ENCODE measurements around the gene ATOH8.

ATOH8 gene

DNA sequence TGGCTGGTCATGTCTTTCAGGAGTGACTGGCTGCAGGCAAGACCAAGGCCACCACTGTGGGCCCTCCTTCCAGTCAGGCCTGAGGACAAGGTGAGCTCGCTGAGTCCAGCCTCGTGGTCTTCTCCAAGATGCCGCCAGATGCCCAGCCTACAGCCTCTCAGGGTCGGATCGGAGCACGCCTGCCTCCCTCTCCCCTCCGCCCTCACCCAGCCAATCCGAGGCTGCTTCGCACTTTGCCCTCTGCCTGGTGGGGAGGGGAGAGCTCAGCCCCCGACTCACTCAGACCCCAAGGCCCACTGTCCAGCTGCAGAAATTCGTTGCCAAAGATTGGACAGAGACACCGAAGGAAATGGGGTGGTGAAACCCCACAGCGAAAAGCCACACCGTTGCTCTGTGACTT is 33.1 kb downstream of the ATOH8 start:
- no peak for DNase-seq

DNA sequence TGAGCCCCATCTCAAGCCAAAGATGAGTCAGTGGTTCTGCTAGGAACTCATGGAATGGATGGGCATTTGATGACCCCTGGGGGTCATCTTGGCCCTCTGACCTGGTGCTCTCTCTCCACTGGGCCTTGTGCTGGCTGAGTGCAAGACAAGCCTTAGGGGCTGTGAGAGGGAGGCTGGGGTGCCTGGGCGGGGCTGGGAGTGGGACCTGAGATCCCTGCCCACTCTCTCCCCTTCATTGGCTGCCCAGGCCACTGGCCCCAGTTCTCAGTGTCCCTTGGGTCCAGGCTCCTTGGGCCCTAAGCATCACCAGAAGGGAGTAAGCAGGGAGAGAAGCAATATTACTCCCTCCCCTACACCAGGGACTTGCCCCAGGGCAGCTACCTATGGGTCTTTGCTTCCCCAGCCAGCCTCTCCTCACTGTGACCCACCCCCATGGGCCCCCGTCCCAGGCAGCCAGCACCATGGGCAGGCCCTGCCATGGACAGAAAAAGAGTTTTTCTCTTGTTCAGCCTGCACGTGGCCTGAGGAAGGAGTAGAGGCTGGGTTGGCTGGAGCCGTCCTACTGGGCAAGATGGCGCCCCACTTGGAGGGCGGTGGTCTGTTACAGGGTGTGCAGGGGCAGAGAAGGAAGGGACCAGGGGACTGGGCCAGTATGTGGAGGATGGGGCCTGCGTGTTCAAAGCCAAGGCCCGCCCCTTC is 33.6 kb downstream of the ATOH8 start:
- no peak for DNase-seq

DNA sequence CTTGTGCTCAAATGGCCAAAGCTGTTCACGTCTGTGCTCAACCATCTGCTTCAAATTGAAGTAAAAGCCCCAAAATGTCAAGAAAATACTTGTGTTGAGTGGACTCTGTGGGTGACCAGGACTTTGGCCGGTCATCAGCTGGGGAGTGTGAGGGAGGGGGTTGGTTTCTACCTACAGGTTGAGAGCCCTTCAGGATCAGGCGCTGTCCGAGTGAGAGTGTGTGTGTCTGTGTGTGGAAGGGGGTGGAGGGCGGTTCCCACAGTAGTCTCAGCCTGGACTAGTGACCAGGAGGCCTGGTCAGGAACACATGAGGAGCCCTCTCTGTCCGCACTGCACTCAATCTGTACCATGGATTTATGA is 34.2 kb downstream of the ATOH8 start:
- no peak for DNase-seq

DNA sequence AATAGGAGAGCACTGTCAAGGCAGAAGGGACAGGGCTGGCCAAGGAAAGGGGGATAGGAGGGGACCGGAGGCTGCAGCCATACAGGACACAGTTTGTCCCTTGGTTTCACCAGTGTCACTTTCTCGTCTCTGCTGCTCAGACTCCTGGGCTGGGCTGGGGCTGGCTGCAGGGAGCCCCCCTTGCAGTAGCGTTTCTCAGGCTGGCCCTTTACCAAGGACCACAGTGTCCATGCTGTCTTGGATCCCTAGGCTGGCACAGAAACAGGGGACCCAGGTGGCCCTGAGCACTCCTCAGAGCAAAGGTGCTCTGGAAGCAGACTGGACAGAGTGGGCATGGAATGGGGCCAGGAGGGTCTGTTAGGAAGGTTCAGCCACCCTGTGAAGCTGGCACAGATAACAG is 34.8 kb downstream of the ATOH8 start:
- DNase-seq, result no peak

DNA sequence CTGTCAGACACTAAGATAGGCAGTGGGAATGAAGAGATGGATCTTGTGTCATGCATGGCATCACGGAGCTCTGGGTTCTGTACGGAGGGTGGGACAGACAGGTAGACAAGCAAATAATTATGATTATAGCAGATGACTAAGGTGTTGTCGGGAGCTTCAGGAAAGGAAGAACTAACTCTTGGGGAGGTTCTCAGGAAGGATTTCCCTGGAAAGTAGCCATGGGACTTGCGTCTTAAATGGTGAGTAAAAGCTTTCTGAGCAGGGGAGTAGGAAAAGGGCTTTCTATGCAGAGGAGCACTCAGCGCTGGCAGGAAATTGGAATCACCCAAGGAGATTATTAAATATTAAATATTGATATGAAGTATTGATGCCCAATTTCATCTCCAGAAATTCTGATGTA is 35.5 kb downstream of the ATOH8 start:
- DNase-seq, result no peak

DNA sequence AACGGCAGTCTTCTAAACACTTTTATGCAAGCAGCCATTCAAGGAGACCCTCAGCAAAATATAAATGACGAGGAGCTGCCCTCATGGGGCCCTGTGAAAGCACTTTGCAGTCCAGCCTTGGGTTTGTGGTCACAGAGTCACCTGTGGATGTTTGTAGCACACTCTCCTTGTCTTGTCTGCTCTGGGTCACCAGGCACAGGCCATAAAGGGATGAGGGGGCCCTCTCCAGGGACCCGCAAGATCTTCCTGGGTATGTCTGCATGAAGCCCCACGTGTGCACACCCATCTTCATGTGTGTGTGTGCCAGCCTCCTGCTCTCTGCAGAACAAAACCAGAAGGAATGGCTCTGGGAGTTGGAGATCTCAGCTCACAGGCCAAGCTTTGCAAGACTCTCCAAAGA is 36.2 kb downstream of the ATOH8 start:
- DNase-seq, result no peak

DNA sequence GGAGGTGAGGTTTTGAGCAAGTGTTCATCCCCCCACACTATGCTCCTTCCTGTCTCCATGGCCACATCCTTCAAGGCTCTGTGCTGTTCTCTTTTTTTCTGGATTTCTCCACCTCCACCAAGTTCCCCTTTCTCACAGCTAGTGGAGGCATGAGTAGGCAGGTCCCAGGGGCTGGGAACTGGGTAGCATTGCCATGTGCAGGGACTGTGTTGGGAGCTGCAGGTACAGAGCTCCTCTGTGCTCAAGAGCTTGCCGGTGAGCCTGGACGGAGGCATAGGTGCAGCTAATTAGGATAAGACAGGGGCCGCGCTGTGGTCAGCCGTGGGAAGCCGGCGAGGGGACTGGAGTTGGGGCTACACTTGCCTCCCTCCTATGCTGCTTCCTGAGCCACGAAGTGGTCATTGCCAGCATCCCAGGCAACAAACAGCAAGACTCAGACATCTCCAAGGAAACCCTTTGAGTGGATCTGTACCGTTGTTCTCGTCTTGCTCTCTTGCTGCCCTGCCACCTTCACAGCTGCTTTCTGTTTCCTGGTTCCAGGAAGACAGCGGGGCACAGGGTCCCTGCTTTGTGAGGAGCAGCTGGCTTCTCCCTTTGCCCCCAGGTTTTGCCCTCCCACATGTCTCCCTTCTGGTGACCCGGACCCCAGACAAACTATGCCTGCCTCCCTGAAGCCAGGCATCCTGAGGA is 36.9 kb downstream of the ATOH8 start:
- DNase-seq, result peak in 1 of 14 donors; percentile 22

DNA sequence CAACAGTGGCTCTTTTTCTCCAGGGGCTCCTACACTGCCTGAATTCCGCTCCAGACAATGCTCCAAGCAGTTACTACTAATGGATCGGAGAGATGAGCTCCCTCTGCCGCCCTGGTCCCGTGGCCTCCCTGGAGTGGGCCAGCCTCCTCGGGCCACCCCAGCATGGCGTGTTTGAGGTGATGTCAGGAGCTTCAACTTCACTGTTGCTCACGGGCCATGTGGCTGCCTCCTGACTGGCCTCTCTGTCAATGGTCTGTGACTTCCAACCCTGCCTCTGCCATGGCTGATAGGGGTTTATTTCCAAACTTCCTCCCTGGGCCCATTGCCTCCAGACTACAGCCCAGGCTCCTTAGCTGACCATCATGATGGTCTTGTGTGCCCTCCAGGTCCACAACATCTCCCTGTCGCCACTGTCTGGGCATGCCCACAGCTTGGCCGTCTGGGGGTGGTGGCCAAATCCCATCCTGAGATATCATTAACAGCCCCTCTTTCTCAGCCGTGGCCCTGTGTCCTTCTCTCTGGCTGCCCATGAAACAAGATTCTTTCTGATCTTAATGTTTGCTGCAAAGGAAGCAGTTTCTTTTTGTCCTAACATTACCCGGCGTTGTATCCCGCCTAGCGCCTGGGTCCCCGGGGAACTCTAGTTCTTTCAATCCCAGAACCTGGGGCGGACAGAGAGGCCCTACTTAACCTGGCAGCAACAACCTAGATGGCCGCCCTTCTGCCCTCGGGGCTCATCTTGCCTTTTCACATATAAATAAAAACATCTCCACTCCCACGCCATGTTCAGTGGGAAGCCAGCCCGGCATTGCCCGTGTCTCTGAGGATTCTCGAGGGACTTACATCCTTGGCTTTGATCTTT is 38.1 kb downstream of the ATOH8 start:
- no peak for DNase-seq

DNA sequence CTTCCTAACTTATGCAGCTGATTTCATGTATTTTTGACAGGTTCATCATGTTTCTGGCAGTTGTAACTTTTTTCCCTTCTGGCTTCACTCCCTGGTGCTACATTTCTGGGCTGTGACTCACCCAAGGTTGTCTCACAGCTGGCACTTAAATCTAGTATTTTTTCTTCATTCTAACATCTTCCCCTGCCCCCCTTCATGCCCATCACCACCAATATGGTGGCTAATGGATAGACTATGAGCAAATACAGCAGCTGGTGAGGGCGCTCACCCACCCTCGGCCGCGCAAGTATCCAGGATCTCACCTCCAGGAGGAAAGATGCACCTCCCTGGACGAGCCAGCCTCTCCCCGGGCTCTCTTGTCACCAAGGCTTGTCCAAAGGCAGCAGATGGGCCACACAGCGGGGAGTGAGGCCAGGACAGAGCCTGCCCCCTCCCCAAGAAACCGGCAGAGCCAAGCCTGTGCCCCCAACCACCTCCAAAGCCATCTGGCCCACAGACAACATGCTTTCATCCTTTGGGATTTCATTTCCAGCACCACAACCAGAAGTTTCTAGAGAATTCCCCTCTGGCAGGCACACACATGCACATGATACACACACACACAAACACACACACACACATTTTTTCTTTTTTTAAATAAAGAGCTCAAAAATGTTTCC is 39.1 kb downstream of the ATOH8 start:
- peak in 1 of 14 donors; percentile 43 for DNase-seq

DNA sequence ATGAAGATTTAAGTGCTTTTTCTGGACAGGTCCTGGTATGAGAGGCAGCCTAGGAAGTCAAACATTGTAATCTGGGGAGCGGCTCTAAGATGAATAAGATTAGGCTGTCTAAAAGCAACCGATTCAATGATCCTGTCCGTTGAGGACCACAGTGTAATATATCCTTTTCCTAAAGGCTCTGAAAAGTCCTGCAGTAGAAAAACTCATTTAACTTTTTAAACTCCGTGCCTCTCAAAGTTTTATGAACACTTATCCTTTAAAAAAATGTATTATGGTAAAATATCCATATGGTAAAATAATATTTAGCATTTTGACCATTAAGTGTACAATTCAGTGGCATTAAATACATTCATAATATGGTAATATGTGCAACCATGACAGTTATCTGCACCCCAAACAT is 39.8 kb downstream of the ATOH8 start:
- DNase-seq, result no peak

DNA sequence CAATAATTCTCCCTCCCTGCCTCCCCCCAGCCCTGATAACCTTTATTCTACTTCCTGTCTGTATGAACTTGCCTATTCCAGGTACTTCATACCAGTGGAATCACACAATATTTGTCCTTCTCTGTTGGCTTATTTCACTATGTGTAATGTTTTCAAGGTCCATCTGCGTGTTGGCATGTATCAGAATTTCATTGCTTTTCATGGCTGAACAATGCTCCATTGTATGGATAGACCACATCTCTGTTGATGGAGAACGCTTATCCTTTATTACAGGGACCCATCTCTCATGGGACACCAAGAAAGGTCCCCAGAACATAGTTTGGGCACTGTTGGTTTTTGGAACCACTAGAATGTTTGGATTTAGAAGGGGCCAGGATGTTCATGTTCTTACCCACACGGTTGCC is 40.2 kb downstream of the ATOH8 start:
- DNase-seq, result peak in 1 of 14 donors; percentile 84

DNA sequence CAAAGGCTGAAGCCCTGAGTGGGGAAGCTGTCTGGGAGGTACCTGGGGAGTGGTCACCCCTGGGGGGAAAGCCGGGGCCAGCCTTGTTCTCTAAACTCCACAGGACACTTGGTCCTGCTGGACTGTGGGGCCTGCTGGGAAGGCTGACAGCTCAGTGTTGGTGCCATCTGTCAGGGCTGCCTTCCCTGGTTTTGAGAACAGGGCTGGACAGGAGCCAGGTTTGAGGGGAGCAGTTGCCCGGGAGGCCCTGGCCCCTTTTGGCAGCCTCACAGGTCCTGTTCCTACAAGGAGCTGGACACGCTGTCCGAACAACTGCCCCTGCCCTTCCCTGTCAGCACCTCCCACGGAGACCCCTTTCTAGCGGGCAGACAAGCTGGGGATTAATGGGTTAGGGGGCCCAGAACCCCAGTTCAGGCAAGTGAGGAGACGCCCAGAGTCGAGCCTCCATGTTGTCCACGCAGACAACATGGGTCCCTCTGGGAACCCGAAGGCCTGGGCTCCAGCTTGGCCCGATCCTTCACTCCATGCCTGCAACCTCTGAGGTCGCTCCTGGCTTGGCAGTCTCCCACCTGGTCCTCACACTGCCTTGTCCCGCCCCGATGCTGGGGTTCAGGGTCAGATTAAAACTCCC is 40.8 kb downstream of the ATOH8 start:
- peak in 9 of 14 donors; percentile 18 to 84 (median 60) for DNase-seq

DNA sequence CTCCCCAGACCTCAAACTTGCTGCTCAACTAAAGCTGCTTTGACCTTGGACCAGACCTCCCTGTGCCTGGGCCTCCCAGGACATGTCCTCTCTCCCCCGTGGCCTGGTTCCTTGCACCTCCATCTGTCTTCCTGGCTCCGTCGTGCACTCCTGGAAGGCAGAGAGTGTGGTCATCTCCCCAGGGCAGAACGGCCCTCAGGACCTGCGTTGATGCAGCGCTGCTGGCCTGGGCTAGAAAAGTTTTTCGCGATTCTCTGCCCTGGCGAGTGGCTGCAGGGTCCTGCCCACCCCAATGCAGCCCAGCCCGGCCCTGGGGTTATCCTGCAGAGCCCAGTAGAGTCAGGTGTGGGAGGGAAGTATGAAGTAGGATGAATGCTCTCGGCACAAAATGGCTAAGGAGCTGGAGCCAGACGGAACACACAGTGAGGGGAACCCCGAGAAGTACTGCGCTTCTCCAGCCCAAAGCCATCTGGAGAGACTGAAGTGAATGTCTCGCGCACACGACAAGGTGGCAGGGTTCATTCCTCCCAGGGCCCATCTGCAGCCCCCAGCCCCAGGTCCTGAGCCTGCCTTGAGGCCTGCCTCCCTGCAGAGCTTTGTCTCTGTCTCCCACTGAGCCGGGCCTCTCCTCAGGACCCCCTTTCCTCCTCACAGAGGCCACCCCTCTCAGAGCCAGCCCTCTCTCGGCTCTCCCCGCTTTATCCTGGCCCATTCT is 41.7 kb downstream of the ATOH8 start:
- DNase-seq, result peak in 1 of 14 donors; percentile 58

DNA sequence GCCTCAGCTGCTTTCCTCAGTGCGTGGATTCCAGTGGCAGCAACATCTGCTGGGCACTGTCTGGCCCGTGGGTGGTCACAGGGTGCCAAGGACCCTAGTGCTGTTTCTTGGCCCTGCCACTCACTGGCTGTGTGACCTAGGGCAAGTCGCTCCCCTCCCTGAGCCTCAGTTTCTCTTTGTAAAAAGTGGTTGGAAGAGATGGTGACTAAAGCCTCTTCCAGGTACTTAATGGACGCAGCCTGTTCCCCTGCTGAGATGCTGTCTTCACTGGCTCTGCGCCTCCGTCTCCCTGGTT is 42.2 kb downstream of the ATOH8 start:
- DNase-seq, result peak in 1 of 14 donors; percentile 53

DNA sequence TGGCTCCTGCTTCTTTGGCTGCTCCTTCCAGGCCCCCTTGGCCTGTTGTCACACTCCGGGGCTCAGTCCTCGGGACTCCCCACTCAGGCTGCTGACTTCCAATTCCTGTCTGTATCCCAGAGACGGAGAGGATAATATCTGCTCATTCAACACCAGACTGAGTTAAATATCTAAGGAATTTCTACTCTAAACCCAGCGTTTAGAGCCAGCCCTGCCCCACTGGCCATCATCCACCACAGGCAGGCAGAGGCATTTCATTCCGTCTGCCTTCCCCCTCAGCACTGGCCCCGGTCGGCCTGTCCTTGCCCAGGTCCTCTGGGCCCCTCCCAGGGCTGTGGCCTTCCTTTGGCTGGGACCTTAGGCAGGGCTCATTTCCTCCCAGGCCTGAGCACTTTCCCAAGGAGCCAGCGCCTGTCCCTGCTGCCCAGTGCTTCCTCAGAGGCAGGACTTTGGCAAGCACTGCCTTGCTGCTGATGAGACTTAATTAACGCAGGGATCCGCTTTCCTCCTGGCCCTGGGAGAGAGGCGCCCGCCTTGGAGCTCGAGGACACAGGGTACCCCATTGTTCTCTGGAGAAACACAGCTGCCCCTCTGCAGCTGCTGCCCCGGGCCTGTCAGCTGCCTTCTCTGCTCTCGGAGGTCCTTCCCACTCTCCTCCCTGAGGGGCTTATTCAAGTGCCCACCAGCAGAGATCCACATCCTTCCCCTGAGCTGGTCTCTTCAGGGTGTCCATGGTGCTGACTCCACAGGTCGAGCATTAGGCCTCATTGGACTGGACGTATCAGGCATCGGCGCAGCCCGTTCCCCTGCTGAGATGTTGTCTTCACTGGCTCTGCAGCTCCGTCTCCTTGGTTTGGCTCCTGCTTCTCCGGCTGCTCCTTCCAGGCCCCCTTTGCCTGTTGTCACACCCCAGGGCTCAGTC is 42.8 kb downstream of the ATOH8 start:
- DNase-seq, result peak in 12 of 14 donors; percentile 22 to 81 (median 66)

DNA sequence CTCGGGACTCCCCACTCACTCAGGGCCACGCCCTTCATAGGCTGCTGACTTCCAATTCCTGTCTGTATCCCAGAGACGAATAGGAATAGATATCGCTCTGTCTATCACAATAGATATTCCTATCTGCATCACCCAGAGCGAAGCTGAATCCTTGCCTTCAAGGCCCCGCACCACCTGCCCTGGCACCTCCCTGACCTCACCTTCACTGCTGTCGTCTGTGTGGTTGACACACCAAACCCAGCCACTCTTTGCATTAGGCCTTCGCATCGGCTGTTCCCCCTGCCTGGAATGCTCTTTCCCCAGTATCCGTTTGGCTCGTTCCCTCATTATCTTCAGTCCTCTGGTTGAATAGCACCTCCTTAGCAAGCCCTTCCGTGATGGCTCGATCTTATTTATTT is 43.5 kb downstream of the ATOH8 start:
- no peak for DNase-seq

DNA sequence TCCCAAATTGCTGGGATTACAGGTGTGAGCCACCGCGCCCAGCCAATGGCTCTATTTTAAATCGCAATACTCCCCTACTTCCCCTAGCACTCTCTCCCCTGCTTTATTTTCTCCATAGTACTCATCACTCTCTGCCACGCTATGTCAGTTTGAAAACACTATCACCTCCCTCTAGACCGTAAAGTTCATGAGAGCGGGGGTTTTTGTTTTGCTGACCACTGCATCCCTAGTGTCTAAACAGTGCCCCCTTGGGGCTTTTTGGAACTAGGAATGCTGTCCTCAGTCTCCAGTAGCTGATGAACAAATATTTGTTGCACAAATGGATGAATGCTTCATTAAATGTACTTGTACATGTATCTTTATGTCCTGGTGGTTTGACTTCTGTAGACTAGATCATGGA is 44.1 kb downstream of the ATOH8 start:
- DNase-seq, result peak in 2 of 14 donors; percentile 13 to 23

DNA sequence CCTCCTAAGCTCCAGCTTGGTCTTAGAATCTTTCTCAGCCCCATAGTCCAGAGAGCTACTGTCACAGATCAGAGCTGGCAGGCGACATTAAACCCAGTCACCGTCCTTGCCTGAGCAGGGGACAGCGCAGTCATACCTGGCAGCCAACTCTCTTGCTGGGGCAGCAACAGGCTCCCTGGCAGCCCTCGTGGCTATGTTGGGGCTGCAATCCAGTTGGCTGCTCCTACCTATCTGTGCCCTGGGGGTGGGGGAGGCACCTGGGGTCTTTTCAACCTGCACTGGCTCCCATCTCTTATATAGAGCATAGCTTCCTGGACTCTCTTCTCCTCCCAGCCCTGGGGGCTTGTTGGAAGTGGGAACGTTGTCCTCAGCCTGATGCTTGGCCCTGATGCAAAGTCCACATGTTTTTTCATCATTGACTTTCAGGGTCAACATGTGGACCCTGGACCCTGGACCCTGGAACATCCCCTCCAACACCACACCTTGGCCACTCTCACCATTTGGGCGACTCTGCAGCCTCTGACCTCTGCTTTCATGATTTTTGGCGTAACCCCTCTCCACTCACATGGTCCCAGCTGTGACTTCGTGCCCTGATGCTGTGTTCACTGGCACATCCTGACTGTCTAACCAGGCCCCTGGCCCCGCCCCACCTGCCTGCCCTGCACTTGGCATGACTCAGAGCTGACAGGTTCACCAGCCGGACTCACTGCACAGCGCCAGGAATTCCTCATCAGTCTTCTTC is 45.6 kb downstream of the ATOH8 start:
- peak in 1 of 14 donors; percentile 12 for DNase-seq

DNA sequence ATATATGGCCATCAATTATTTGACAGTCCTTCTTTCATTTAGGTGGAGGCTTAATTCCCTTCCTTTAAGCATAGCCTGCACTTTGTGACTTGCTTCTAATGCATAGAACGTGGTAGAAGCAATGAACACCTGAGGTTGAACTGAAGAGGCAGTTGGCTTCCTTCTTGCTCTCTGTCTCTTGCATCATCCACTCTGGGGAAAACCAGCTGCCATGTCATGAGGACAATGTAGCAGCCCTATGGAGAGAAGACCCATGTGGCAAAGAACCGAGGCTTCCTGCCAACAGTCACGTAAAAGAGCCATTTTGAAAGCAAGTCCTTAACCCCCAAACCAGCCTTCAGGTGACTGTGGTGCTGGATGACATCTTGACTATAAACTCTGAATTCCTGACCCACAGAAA is 46.8 kb downstream of the ATOH8 start:
- DNase-seq, result no peak

DNA sequence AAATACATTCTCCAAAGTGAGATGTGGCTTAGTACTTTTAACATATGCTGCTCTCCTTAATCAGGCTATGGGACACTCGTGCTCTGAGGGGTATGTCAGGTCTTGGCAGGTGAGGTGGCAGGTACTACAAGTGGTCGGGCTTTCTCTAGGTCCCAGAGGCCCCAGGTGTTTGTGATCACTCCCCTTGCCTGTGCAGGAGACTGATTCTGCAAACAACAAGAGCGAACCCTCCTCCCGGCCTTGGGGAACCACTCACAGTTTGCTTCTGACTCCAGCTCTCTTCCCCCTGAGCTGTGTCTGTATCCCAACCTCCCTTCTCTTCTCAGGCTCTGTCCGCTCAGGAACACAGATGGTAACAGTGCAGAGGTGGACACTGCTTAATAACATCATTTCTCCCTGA is 48.1 kb downstream of the ATOH8 start:
- DNase-seq, result no peak
